Measurements from ENCODE around the gene RASL11B.

RASL11B gene

GRCh38 chr4:52853351-52853750 lies 8.8 kb upstream of the RASL11B start:
- no peak overlapping the region for H3K4me3 ChIP-seq (ENCODE audit: low read length)
- TF ChIP-seq ZNF274 (IDR thresholded peaks at IDR 0.05; ENCODE audit: low read depth, low read length), result no peak

- TF ChIP-seq ZNF274 (IDR thresholded peaks at IDR 0.05; ENCODE audit: low read depth, low read length), result no peak
- no peak overlapping the region for H3K4me3 ChIP-seq (ENCODE audit: low read length)
These were observed 5.3 kb upstream of the RASL11B start for GRCh38 chr4:52856801-52857200.

- TF ChIP-seq ZNF274 (IDR thresholded peaks at IDR 0.05; ENCODE audit: low read depth, low read length), result no peak
- H3K4me3 ChIP-seq (ENCODE audit: low read length), result no peak overlapping the region
These were observed 1.8 kb upstream of the RASL11B start for GRCh38 chr4:52860361-52860760.

- peak overlapping the region; percentile 58; the same call in 1 of the 2 replicates for H3K4me3 ChIP-seq (ENCODE audit: low read length)
- no peak for TF ChIP-seq ZNF274 (IDR thresholded peaks at IDR 0.05; ENCODE audit: low read depth, low read length)
These were observed 820 bp upstream of the RASL11B start for GRCh38 chr4:52861171-52861823.

GRCh38 chr4:52862639-52863161 lies 583 bp downstream of the RASL11B start:
- H3K4me3 ChIP-seq (ENCODE audit: low read length), result peak overlapping the region; percentile 63; the same call in 1 of the 2 replicates
- no peak for TF ChIP-seq ZNF274 (IDR thresholded peaks at IDR 0.05; ENCODE audit: low read depth, low read length)

GRCh38 chr4:52863324-52863723 lies 1.2 kb downstream of the RASL11B start:
- no peak for TF ChIP-seq ZNF274 (IDR thresholded peaks at IDR 0.05; ENCODE audit: low read depth, low read length)
- H3K4me3 ChIP-seq (ENCODE audit: low read length), result no peak overlapping the region

- no peak overlapping the region for H3K4me3 ChIP-seq (ENCODE audit: low read length)
- TF ChIP-seq ZNF274 (IDR thresholded peaks at IDR 0.05; ENCODE audit: low read depth, low read length), result no peak
These were observed 2.7 kb downstream of the RASL11B start for GRCh38 chr4:52864793-52865192.

- no peak overlapping the region for H3K4me3 ChIP-seq (ENCODE audit: low read length)
- TF ChIP-seq ZNF274 (IDR thresholded peaks at IDR 0.05; ENCODE audit: low read depth, low read length), result no peak
These were observed 3.2 kb downstream of the RASL11B start for GRCh38 chr4:52865300-52865699.

GRCh38 chr4:52866734-52867133 lies 4.6 kb downstream of the RASL11B start:
- TF ChIP-seq ZNF274 (IDR thresholded peaks at IDR 0.05; ENCODE audit: low read depth, low read length), result no peak

GRCh38 chr4:52867163-52867562 lies 5.0 kb downstream of the RASL11B start:
- TF ChIP-seq ZNF274 (IDR thresholded peaks at IDR 0.05; ENCODE audit: low read depth, low read length), result no peak
- no peak overlapping the region for H3K4me3 ChIP-seq (ENCODE audit: low read length)

More at GRCh38 chr4:52866734-52867133, 4.6 kb downstream of the RASL11B start:
- no peak overlapping the region for H3K4me3 ChIP-seq (ENCODE audit: low read length)

GRCh38 chr4:52868133-52868532 lies 6.0 kb downstream of the RASL11B start:
- TF ChIP-seq ZNF274 (IDR thresholded peaks at IDR 0.05; ENCODE audit: low read depth, low read length), result no peak

GRCh38 chr4:52869196-52869595 lies 7.1 kb downstream of the RASL11B start:
- no peak overlapping the region for H3K4me3 ChIP-seq (ENCODE audit: low read length)
- no peak for TF ChIP-seq ZNF274 (IDR thresholded peaks at IDR 0.05; ENCODE audit: low read depth, low read length)

More at GRCh38 chr4:52868133-52868532, 6.0 kb downstream of the RASL11B start:
- no peak overlapping the region for H3K4me3 ChIP-seq (ENCODE audit: low read length)

- TF ChIP-seq ZNF274 (IDR thresholded peaks at IDR 0.05; ENCODE audit: low read depth, low read length), result no peak
- no peak overlapping the region for H3K4me3 ChIP-seq (ENCODE audit: low read length)
These were observed 7.5 kb downstream of the RASL11B start for GRCh38 chr4:52869656-52870055.

GRCh38 chr4:52870225-52870624 lies 8.1 kb downstream of the RASL11B start:
- no peak for TF ChIP-seq ZNF274 (IDR thresholded peaks at IDR 0.05; ENCODE audit: low read depth, low read length)
- no peak overlapping the region for H3K4me3 ChIP-seq (ENCODE audit: low read length)

- no peak for TF ChIP-seq ZNF274 (IDR thresholded peaks at IDR 0.05; ENCODE audit: low read depth, low read length)
- H3K4me3 ChIP-seq (ENCODE audit: low read length), result no peak overlapping the region
These were observed 11.1 kb downstream of the RASL11B start for GRCh38 chr4:52873191-52873590.

Data from GM08714 (cell line).